Ovary (tissue), 9 donors: Measurements from ENCODE around the gene ACTL6A. TPM values are rescaled to one million over a fixed set of nuclear protein-coding genes. Genes with fewer than 3 reads are reported as not detected.
A peak's percentile ranks its signal among the peaks of the same experiment; 100 is the strongest.

Experiments
- DNase-seq, 5 donors: peaks; one replicate each; pipeline ENCODE4 v3.0.0-alpha.2; 2019 to 2020
- H3K27ac ChIP-seq, 2 donors: fragments of 200-600 bp; one replicate each; pipeline versions ENCODE4 v1.5.1 to v1.8.0; 2019 to 2022
- H3K27me3 ChIP-seq: fragments of 200-600 bp; one replicate; pipeline ENCODE4 v1.8.0; 2022
- H3K36me3 ChIP-seq: fragments of 200-600 bp; sonication (generic); one replicate; pipeline ENCODE4 v1.5.1; 2019
- H3K4me1 ChIP-seq: one replicate; pipeline ENCODE4 v1.8.1; 2013; ENCODE audit warnings: mild to moderate bottlenecking, moderate library complexity; ENCODE audit not compliant: insufficient read depth
- H3K4me3 ChIP-seq: fragments of 200-600 bp; sonication (generic); one replicate; pipeline ENCODE4 v1.5.1; 2017
- H3K9me3 ChIP-seq, 2 donors: fragments of 200-600 bp in 1 of 2; sonication (generic) in 1 of 2; one replicate each; pipeline versions ENCODE4 v1.5.1 to v1.8.1; 2013 to 2019; ENCODE audit warnings: mild to moderate bottlenecking in 1 of 2, moderate library complexity in 1 of 2
- EP300 ChIP-seq: sonication (generic); formaldehyde crosslinking; IDR thresholded peaks from one replicate; pipeline ENCODE4 v1.6.1; 2017; ENCODE audit warnings: antibody characterized with exemption
- POLR2A ChIP-seq: fragments of 450-650 bp; IDR thresholded peaks from one replicate; pipeline ENCODE4 v1.6.1; 2017; ENCODE audit warnings: antibody characterized with exemption, mild to moderate bottlenecking, moderate library complexity
- WGBS, 3 donors: extraction: QIAGEN DNeasy Blood & Tissue Kit in 1 of 3; methylation state at CpG; one replicate each; pipeline versions ENCODE4 v1.1.5 to v1.1.7; 2013 to 2017; 5-methylcytosine and 5-hydroxymethylcytosine counted together
- intact Hi-C, 4 donors: fragments of 100-400 bp; cut with DNase I; formaldehyde crosslinking; loops; one replicate each; pipeline versions ENCODE4 v1.11.0 to v1.15.1; 2022 to 2023
- polyA plus RNA-seq, 2 donors: library from polyadenylated mRNA; stranded (reverse); fragments of 200-250 nt in 1 of 2; fragments of 350-450 nt in 1 of 2; fragmentation: Illumina TruSeq in 1 of 2; extraction: RNeasy Lipid Tissue Mini Kit (QIAGEN cat#74804) in 1 of 2; gene quantifications; one replicate each; pipeline ENCODE4 v1.2.3, GENCODE V29; 2013 to 2014
- total RNA-seq, 7 donors: library from RNA; depleted of rRNA in 2 of 7; stranded (reverse); fragments of >200 nt in 2 of 7; fragmentation: NEBNext Ultra II Directional in 3 of 7; extraction: Animal tissue kit (Norgen Biotek cat#: 25700) in 3 of 7; gene quantifications; one replicate each; pipeline versions ENCODE4 v1.1.0 to v1.2.4, GENCODE V29; 2016 to 2023
- TF ChIP-seq, protein P1 (sequence below), 3 donors: fragments of 450-650 bp in 2 of 3; fragments of 200-600 bp in 1 of 3; IDR thresholded peaks; one replicate each; pipeline versions ENCODE4 v1.5.1 to v1.8.0; 2016 to 2022; ENCODE audit warnings: antibody characterized with exemption in 3 of 3, mild to moderate bottlenecking in 1 of 3
- donor health status: DM: no; HTN: no; CAD: no; lungs with moderate emphysema.
- donor health status: DM: no; HTN: no; CAD: no.
- donor health status: Bipolar disorder and iron deficiency.
- donor health status: DM: yes; HTN: yes; CAD: no.
- donor health status: DM: no; HTN: no; CAD: no.
- donor health status: DM: yes; HTN: yes; CAD: no.

Gene ACTL6A
- total and polyA plus RNA-seq, 9 donors, result 34.6 to 53.0 (median 42.1) TPM

- TF ChIP-seq, protein P1, sequence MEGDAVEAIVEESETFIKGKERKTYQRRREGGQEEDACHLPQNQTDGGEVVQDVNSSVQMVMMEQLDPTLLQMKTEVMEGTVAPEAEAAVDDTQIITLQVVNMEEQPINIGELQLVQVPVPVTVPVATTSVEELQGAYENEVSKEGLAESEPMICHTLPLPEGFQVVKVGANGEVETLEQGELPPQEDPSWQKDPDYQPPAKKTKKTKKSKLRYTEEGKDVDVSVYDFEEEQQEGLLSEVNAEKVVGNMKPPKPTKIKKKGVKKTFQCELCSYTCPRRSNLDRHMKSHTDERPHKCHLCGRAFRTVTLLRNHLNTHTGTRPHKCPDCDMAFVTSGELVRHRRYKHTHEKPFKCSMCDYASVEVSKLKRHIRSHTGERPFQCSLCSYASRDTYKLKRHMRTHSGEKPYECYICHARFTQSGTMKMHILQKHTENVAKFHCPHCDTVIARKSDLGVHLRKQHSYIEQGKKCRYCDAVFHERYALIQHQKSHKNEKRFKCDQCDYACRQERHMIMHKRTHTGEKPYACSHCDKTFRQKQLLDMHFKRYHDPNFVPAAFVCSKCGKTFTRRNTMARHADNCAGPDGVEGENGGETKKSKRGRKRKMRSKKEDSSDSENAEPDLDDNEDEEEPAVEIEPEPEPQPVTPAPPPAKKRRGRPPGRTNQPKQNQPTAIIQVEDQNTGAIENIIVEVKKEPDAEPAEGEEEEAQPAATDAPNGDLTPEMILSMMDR (IDR thresholded peaks at IDR 0.05), result no peak
- TF ChIP-seq POLR2A, result no peak
- TF ChIP-seq EP300, result no peak
- Histone ChIP-seq H3K4me1 (peaks cover 3% of the 10 kb centered on the region), H3K27me3 (no peaks in the 10 kb centered on the region), H3K27ac (peak overlapping the region in 1 of 2 donors; percentile 26), H3K4me3 (no peak overlapping the region), H3K9me3 (no peaks in the 10 kb centered on the region), H3K36me3 (no peaks in the 10 kb centered on the region)
- peak in 4 of 5 donors; percentile 34 to 54 (median 40) for DNase-seq
- intact Hi-C loops, result no loop called here
- WGBS, 3 donors, result 1 to 2% (median 2%) methylated on average over 3 of the region's 3 CpGs
Measured at GRCh38 chr3:179526989-179527391, 35.7 kb upstream of the ACTL6A start.

DNA sequence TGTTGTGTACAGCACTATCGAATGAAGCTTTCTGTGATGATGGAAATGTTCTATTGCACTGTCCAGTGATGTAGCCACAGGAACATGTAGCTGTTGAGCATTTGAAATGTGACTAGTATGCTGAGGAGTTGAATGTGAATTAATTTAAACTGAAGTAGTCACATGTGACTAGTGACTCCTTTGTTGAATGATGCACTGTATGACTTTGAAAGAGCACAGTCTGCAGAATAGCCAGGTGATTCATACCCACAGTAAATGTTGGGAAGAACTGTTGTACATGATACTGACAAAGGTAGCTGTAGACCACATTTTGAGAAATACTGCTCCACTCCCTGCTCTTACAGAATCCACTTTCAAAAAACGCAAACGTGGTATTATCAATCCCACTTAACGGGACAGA, 34.0 kb upstream of the ACTL6A start:
- peaks cover 3% of the 10 kb centered on the region for H3K4me1 ChIP-seq
- TF ChIP-seq EP300 (no peak), POLR2A (no peak)
- TF ChIP-seq, protein P1 (IDR thresholded peaks at IDR 0.05), result no peak
- no peak overlapping the region for H3K4me3 ChIP-seq
- H3K27me3 ChIP-seq, result no peaks in the 10 kb centered on the region
- no peak overlapping the region for H3K27ac ChIP-seq
- no peak for DNase-seq
- intact Hi-C loops, result no loop called here
- WGBS, 3 donors, result 61 to 67% (median 65%) methylated on average over 4 of the region's 4 CpGs
- no peaks in the 10 kb centered on the region for H3K36me3 ChIP-seq
- no peaks in the 10 kb centered on the region for H3K9me3 ChIP-seq

DNA sequence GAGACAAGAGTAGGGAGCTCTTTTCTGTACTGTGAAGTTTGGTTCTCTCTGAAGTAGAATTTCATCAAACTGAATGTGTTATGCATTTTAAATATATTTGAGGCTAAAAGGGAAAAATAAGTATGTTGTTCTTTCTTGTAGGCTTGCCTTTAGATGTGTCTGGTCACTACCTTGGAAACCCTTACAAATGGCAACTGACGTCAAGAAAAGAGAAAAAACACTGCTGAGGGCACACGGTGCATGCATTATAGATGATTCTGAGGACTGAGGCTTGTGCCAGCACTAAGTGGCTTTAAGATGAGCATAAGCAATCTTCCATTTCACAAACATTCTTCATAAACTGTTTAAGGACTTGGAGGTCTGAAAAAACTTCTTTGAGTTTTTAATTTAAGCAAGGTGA, 31.1 kb upstream of the ACTL6A start:
- no peaks in the 10 kb centered on the region for H3K36me3 ChIP-seq
- TF ChIP-seq POLR2A (no peak), EP300 (no peak)
- TF ChIP-seq, protein P1 (IDR thresholded peaks at IDR 0.05), result no peak
- intact Hi-C loops, result no loop called here
- no peak for DNase-seq
- no peaks in the 10 kb centered on the region for H3K27me3 ChIP-seq
- no peaks in the 10 kb centered on the region for H3K9me3 ChIP-seq
- H3K4me1 ChIP-seq, result peaks cover 1% of the 10 kb centered on the region
- no peak overlapping the region for H3K4me3 ChIP-seq
- WGBS, 3 donors, result 16 to 46% (median 33%) methylated on average over 2 of the region's 2 CpGs
- H3K27ac ChIP-seq, result no peak overlapping the region

GRCh38 chr3:179533274-179533673, 29.5 kb upstream of the ACTL6A start:
- H3K27me3 ChIP-seq, result no peaks in the 10 kb centered on the region
- 53 to 63% (median 54%) methylated on average over 4 of the region's 4 CpGs for WGBS, 3 donors

More at GRCh38 chr3:179533274-179533673, 29.5 kb upstream of the ACTL6A start:
- intact Hi-C loops, result no loop called here
- H3K4me1 ChIP-seq, result no peaks in the 10 kb centered on the region
- H3K9me3 ChIP-seq, result no peaks in the 10 kb centered on the region
- no peaks in the 10 kb centered on the region for H3K36me3 ChIP-seq
- H3K27ac ChIP-seq, result no peak overlapping the region
- no peak overlapping the region for H3K4me3 ChIP-seq
- TF ChIP-seq POLR2A (no peak), EP300 (no peak)
- TF ChIP-seq, protein P1 (IDR thresholded peaks at IDR 0.05), result no peak
- DNase-seq, result no peak
